Astrocyte (in vitro differentiated cells and primary cell): ENCODE data around the gene PLSCR1.

ENCODE experiments used
- CTCF ChIP-seq: IDR thresholded peaks from 2 replicates; pipeline ENCODE4 v1.5.1; 2011; ENCODE audit warnings: low read depth, mild to moderate bottlenecking, inconsistent platforms, low read length, moderate library complexity; ENCODE audit not compliant: insufficient read depth
- EZH2 ChIP-seq: IDR thresholded peaks from 2 replicates; pipeline ENCODE4 v1.6.1; 2012; ENCODE audit warnings: mild to moderate bottlenecking, low read length, inconsistent platforms; ENCODE audit not compliant: insufficient read depth

- TF ChIP-seq CTCF (no peak), EZH2 (no peak)
Measured at GRCh38 chr3:146569314-146569713, 24.9 kb upstream of the PLSCR1 start.
